NCI-H1694 treated with DMSO at 0.1 percent for 48 hours (cell line): ENCODE measurements around the gene QSOX2.
"Not testable (repeated sequence)": the region's sequence is repeated elsewhere in the genome, so short reads cannot be mapped to it uniquely, and the experiment has no call there.

Source experiments
- DNase-seq: peaks from one replicate; lab custom pipeline; 2025; lab: John Stamatoyannopoulos, UW

Gene QSOX2

DNA sequence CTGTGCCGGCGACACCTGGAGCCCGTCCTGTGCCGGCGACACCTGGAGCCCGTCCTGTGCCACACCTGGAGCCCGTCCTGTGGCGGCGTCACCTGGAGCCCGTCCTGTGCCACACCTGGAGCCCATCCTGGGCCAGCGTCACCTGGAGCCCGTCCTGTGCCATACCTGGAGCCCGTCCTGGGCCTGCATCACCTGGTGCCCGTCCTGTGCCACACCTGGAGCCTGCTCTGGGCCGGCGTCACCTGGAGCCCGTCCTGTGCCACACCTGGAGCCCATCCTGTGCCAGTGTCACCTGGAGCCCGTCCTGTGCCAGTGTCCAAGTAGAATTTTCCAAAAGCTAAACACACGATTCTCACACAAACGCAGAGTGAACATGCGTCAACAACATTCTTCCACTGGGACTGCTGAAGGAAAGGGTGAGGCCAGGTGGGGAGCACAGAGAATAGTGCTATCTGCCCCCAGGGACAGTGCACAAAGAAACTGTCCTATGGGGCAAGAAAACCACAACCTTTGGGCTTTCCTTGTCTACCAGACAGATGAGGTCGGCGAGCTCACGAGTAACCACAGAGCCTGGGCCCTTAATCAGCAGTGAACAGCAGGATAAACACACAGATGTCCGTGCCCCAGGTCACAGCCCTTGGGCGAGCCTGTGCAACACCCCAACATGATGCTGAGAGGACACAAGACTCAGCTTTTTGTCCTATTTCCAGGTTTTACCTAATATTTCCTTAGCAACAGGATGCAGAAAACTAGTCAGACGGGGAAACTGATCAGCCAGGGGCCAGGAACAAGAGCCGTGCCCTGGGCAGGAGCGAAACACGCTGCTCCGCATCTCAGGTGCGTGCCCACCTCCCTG is 7.9 kb downstream of the QSOX2 start:
- no peak for DNase-seq

DNA sequence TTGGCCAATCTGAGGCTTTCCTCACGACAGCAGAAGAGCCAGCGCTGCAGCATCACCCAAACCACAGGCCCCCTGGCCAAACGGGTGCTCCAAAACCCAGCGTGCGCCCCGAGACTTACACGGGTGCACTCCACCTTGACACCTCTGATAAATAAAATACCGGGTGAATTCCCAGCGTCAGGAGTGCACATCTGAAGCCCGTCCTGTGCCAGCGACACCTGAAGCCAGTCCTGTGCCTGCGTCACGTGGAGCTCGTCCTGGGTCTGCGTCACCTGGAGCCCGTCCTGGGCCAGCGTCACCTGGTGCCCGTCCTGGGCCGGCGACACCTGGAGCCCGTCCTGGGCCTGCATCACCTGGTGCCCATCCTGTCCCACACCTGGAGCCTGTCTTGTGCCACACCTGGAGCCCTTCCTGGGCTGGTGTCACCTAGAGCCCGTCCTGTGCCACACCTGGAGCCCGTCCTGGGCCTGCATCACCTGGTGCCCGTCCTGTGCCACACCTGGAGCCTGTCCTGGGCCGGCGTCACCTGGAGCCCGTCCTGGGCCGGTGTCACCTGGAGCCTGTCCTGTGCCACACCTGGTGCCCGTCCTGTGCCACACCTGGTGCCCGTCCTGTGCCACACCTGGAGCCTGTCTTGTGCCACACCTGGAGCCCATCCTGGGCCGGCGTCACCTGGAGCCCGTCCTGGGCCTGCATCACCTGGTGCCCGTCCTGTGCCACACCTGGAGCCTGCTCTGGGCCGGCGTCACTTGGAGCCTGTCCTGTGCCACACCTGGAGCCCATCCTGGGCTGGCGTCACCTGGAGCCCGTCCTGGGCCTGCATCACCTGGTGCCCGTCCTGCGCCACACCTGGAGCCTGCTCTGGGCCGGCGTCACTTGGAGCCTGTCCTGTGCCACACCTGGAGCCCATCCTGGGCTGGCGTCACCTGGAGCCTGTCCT is 8.9 kb downstream of the QSOX2 start:
- not testable (repeated sequence) for DNase-seq

DNA sequence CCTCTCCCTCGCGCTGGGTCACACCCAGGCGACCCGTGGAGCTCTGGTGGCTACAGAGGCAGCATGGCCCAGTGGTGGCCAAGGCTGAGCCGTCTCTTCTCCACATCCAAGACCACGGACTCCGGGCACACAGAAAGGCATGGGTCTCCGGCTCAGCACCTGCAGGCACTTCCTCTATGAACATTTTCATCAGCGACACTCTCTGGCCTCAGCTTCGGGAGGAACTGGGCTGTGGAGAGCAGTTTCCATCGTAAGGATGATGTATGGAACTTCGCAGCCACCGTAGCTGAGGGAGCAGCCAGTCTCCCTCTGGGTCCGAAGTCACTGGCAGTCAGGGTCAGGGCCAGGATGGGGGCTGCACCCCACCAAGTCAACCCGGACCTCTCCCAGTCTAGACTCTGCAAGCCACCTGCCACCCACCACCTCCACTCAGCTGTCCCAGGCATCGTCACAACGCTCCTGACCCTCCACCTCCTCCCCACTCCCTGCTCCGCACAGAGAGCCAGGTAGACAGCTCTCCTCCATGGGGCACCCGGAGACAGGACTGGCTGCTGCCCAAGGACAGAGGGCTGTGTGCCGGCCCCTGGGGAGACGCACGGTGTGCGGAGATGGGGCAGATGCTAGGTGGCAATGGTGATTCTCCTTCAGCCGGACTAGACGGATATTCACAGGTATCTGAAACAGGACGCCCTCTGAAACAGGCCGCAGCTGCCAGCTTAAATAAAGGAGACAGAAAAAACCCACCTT is 9.7 kb downstream of the QSOX2 start:
- no peak for DNase-seq

DNA sequence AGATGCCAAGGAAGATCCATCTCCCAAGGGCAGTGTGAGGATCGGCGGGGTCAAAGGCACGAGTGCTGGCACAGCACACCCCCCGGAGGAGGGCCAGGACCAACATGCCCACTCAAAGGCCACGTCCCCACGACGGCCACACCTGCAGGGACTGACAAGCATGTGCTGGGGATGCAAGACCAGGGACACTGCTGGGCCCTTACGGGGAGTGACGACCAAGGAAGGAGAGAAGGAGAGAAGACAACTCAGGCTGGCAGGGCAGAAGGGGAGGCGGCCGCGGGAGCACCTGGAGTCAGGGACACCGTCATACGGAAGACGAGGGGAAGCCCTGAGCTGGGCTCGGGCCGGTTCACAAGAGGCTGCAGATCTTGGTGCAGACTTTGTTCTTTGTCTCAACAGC is 10.4 kb downstream of the QSOX2 start:
- no peak for DNase-seq

DNA sequence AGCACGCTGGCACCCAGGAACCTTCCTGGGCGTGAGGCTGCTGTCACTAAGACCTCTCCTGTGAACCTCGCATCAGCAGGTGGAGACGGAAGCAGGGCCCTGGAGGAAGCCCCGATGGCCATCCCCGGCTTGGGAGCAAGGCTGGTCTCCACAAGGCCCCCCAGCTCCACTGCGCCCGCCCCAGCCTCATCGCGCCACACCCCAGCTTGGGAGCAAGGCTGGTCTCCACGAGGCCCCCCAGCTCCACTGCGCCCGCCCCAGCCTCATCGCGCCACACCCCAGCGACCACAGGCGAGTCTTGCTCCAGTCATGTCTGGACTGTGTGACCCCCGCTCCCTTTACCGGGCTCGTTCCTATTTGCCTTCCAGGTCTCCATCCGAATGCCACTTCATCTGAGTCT is 11.0 kb downstream of the QSOX2 start:
- no peak for DNase-seq

DNA sequence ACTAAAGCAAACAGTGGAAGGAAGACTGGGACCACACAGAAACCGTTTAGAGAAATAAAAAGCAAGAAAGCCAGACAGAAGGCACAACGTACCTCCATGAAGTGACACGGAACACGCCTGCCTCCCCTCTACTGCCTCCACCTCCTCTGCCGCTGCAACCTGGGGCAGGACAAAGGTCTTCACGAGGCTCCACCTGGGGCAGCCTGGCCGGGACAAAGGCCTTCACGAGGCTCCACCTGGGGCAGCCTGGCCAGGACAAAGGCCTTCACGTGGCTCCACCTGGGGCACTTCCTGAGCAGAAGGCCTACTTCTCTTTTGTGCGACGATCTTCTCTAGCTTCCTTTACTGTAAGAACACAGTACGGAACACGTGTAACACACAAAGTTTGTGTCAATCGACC is 11.7 kb downstream of the QSOX2 start:
- no peak for DNase-seq

DNA sequence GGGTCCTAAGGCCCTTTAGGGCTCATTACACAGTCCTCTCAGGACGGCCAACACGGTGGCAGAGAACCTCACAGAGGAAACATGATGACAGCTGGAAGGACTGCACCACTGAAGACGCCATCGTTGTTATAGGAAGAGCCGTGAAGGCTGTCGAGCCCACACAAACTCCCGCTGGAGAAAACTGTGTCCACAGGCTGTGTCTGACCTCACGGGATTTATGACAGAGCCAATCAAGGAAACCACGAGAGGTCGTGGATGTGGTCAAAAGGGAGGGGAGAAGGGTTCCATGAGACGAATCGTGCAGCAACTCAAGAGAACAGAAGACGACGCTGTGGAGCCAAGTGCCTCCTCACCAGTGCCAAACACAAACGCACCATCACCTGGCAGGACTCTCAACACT is 12.2 kb downstream of the QSOX2 start:
- DNase-seq: no peak

DNA sequence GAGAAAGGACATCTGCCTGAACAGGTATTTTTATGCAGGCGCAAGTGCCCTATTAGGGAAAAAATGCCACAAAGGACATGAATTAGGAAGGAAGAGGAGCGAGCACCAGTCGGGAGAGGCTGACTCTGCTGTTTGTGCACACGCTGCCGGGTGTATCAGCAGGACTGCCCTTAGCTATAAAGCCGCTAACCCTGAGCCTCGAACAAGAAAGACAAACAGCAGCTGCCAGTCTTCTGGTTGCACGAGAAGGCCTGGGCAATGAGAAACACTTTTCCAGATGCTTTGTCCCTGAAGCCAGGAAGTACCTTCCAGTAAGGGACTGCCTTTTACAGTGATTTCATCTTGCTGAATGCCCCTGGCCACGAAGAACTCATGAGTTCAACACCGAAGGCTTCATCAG is 12.6 kb downstream of the QSOX2 start:
- DNase-seq: no peak

DNA sequence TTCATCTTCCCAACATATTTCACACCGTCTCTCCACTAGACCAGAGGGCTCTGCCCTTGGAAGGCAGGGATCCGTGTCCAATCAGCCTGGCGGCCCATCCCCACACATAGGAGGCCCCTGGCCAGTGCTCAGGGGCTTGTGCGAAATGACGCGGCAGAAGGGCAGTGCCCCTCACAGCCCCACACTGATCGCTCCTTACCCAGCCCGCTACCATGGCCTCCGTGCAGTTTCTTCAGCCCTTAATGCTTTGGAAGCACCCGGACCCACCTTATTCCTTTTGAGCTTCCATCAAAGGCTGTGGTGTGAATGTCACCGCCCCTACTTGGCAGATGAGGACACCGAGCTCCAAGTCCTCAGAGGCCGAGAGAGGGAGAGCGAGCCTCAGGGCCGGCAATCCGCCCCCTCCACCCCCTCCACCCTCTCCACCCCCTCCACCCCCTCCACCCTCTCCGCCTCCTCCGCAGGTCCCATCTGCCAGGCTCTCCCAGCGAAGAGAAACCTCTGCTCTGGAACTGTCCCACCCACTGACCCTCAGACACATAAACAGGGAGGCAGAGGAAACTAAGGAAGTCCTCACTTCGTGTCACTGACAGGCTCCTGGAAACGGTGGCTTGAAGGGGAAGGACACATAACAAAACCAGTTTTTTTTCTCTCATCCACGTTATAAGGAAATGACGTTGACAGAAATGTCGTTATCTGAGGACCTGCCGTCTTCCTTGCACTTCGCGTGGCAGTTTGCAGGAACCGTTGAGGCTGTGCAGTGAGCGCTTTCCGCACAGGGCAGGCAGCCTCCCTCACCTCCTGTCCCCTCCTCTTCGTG is 13.9 kb downstream of the QSOX2 start:
- no peak for DNase-seq

DNA sequence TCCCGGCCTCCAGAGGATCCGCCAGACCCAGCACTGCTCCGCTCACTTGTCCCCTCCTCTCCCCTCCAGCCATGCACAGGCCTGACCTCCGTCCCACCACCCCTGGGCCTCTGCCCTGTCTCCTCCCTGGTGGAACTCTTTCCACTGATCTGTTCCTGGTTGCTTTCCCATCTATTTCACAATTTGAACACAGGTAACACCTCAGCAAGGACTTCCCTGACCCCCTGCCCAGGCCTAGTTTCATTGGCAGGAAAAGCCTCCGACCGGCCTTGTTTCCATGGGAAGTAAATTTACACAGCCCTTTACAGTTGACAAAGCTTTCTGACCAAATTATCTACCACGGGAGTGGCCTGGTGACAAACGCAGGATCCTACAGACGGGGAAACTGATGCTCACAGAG is 14.8 kb downstream of the QSOX2 start:
- no peak for DNase-seq

DNA sequence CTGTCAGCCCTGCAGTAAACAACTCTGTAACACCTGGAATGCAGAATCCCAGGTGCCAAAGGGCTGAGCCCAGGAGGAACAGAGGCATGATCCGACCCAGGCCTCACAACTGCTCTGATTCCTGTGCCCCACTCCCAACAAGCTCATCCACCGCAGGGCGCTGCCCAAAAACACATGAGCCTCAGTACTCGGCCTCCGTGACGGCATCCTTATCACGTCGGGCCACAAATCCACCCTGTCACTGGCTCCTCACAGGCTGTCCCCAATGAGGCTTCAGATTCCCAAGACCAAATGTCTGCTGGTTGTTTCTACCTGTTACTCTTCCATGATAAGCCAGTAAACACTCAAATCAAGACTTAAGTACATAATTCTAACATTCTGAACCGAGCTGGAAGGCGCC is 15.2 kb downstream of the QSOX2 start:
- no peak for DNase-seq

DNA sequence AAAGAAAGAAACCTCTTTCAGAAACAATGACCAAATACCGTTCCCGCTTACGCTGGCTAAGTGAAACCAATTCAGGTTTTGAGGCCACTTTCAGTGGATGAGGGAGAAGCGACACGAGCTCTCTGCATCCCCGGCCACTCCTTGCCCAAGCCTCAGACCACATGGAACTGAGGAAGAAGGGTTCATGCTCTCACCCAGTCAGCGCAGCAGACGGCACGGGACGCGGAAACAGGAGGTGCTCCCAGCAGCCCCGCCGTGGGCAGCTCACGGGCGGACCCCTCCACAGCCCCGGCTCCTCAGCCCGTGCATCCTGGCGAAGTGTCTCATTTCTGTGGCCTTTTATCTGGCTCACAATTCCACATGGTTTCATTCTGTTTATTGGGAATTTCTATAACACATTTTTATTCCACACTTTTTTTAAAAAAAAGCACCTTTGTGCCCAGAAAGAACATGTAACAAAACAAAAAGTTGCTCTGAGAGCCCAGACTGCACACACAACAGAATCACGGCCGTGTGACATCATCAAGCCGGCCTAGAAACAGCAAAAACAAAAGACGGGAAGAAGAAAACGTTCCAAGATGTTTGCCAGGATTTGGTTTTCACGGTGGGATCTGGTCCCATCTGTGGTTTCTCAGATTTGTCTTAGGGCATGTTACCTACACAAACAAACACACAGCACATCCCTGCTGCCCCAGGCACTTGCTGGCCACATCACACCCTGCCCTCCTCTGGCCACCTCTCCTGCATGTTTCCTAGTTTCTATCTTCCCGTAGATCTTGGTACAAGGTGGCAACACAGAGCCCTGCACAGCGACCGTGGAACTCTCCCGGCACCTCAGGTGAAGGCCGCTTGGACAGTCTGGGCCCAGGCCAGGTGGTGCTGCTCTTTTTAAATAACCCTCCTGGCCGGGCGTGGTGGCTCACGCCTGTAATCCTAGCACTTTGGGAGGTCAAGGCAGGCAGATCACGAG is 16.2 kb downstream of the QSOX2 start:
- DNase-seq: no peak

DNA sequence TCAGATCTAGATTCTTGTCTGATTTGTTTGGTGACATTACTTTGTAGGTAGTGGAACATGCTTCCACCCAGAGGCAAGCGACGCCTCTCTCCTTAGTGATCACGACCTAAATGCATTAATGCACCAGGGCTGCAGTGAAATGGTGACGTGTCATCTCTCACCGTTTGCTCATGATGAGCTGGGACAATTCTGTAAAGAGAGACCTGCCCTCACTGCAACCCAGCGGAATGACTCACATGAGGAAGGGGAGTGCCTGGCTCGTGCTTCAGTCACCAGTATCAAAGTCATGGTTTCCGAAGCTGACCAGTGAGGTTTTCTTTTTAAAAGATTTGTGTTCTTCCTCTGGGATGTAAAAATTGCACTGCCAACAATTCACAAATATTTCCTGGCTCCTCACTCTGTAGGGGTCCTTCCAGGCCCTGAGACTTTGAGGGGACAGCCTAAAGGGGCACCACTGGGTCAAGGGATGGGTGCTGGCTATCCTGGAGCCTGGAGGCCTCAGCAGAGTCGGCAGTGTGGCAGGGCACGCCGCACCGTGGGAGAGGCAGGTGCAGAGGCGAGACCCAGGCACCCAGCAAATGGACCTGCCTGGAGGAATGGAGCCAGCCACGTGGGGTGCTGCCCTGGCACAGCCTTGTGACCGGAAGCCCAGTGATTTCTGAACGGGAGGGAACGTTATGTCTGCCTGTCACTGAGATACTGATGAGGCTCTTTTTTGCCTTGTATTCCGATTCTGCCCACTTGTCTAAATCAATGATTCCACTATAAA is 17.3 kb downstream of the QSOX2 start:
- no peak for DNase-seq

DNA sequence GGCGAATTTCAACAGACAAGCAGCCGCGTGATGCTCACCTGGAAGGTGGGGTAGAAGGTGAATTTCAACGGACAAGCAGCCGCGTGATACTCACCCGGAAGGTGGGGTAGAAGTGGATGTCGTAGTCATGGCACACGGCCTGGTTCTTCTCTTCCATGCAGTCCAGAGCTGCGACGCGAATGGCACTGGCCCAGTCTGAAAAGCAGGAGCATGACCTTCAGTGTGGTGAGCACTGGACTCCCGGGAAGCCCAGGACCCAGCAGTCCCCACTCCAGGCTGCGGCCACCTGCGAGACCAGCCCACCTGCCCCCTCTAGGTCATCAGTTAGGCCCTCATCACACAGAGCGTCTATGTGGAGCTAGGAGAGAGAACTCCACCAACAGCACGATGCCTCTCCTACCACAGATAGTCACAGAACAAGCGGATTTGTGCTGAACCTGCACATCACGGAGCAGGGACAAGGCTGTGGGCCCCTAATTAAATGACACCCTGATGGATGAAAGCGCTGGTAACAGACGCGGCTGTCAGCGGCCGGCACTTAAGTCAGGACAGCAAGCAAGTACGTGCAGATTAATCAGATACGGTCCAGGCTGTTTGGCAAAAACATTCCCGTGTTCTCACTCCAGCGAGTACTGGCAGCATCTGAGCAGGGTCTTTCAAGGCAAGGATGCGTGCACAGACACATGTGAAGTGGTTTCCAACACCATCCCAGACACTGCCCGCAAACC is 18.8 kb downstream of the QSOX2 start:
- no peak for DNase-seq

DNA sequence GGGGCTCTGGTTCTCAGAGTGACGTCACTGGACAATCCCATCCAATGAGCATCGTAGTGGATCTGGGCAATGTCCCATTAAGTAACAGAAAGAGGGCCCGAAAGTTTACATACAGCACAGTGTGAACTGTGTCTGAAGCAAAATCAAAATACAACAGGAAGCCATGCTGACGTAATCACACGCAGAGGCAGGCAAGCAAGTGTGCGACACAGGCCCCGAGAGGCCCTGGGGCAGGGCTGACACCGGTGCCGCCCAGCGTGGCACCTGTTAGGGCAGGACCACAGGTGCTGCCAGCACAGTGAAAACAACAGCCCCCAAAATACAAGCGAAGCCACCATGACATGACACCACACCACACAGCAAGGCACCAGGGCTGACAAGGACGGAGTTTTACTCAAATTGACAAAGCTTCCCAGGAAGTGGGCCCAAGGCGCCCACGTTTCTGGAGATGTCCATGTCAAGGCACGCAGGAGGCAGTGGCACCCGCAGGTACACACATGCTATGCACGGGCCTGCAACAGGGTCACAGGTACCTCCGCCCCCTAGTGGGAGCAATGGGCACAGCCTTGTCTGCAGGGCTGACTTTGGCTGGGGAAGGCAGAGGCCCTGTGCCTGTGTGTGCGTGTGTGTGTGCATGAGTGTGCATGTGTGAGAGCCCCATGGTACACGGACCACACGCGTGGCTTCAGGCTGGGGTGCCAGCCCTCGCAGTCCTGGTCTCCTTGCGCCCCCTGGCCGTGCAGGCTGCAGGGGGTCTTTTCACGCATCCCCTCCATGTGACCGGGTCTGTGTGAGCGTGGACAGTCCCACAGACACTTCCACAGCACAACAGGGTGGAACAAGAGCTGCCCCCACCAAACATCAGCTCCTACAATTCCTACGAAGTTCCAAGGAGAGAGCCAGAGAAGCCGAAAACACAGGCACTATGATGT is 19.6 kb downstream of the QSOX2 start:
- DNase-seq: peak; percentile 21

DNA sequence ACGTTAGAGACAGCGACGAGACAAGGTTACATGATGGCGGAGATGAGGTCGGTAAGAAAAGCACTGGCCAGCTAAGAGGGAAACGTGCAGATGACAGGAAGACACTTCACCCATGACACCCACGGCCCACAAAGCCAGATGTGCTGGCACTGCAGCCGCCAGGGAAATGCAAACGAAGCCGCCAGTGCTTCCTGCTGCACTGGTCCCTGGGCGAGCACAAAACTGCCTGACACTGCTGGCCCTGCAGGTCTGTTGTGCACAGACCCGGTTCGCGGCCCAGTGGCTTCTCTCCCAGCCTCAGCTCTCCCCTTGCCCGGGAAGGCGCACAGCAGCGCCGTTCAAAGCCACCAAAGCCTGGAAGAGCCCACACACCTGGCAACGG is 20.3 kb downstream of the QSOX2 start:
- DNase-seq: no peak

DNA sequence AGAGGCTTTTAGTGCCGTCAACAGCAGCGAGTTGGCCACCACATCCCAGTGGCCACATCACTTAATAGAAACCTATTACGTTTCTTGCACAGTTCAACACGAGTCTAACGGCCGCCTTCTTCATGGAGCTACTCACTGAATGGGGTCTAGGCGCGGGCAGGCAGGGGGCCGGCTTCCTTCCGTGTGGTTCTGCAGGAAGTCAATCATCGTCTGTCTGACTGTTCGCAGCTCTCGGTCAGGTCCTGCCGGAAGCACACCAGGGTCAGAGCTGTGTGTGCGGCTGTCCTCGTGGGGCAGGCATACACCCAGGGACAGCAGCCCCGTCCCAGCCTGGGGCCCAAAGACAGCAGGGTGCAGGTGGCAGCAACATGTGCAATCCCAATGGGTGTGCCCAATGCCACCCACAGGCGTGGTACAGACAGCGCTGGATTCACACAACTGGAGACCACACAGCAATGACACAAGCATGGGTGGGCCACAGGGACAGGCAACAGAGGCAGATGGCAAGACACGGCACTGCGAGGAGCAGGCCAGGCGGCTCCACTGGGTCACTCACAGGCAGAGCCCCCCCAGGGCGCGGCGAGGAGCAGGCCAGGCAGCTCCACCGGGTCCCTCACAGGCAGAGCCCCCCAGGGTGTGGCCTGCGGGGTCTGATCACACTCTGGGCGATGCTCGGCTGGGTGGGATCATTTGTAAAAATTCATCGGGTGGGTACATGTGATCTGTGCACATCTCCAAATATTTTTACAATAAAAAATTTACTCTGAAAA is 21.6 kb downstream of the QSOX2 start:
- no peak for DNase-seq
